Non-pigmented ciliary epithelial cell (primary cell): ENCODE data around the gene STK38L.

ENCODE experiments used
- DNase-seq: peaks from one replicate; pipeline ENCODE4 v3.0.0-alpha.2; 2010; ENCODE audit warnings: low read depth

The STK38L gene

DNA sequence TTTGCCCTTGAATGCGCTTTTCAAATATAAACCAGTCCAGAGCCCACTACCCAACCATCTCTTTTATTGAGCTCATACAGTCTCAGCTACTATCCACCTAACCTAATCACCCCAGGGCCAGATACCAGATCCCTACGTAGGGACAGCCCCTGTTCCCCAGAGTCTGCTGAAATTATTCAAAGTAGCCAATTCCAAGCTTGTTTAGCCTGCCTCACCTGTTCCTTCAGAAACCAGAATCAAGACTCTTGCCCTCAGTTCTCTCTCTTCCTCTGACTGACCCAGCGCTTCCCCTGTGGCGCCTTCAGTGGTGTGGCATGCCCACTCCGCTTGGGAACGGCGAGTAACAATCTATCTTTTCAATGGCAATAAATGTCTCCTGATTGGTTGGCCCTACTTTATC lies 107.4 kb downstream of the STK38L start:
- no peak for DNase-seq

DNA sequence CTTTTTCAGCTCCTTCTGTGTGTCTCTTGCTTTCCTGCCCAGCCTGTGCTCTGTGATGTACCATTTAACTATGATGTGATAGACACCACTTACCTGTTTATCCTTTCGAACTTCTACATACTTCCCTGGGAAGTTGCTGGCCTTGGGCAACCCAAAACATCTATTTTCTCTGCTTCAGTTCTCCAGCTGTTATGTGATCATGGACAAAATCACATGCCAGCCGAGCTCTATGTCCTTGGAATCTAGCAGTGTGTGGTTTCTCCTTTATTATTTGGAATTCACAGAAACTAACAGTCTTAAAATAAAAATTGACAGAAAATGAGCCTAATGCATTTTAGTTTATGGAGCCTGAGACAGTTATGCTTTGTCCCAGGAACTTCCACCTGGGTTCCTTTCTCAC lies 111.4 kb downstream of the STK38L start:
- no peak for DNase-seq

DNA sequence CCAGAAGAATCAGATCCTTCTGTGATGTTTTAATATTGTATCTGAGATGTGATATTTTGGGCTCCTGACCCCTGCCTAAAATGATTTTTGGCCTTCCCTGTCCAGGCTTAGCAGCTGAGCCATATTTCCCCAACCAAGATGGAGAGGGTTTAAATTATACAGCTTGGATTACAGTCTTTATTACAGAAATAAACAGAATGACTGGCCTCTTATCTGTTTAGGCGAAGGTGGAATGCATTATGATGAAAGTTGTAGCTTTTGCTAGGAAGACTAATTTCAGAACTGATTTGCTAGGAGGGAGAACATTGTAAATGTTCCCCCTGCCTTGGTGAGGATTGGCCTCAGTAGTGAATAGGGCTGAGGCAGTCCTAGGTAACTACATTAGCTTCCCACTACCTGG lies 111.9 kb downstream of the STK38L start:
- no peak for DNase-seq

DNA sequence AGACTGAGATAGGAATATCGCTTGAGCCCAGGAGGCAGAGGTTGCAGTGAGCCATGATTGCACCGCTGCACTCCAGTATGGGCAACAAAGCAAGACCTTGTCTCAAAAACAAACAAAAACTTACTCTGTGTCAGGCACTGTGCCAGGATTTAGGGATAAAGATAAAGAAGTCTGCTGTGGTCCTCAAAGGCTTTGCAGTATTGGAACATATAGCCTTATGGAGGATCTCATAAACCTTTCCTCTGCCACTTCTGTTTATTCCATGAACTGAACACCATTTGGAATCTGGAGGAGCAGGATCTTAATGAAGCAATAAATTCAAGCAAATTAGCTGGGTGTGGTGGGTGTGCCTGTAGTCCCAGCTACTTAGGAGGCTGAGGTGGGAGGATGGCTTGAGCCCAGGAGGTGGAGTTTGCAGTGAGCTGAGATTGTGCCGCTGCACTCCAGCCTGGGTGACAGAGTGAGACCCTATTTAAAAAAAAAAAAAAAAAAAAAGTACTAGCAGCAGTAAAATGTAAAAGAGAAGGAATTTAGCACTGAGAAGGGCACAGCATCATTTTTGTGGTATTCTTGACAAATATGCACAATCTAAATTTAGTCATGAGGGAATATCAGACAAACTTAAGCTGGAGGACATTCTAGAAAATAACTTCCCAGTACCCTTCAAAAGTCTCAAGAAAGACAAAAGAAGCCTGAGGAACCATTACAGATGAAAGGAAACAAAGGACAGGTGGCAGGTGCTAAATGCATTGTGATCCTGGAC lies 115.7 kb downstream of the STK38L start:
- no peak for DNase-seq

DNA sequence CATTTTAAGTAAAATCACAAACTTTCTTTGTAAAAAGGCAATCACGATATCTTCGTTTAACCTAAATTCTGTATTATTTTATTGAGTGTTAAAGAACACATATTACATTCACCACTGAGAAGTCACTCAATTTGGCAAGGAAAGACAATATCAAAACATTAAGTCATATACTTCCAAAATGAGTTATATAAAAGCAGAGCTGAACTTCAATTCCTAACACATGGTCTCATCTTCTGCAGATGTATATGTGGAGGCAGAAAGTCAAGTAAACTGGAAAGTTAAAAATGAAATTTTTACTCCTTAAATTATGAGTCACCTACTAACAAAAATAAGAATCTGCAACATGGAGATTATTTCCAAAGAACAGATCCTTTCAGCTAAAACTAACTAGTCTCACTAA lies 117.3 kb downstream of the STK38L start:
- DNase-seq = no peak

DNA sequence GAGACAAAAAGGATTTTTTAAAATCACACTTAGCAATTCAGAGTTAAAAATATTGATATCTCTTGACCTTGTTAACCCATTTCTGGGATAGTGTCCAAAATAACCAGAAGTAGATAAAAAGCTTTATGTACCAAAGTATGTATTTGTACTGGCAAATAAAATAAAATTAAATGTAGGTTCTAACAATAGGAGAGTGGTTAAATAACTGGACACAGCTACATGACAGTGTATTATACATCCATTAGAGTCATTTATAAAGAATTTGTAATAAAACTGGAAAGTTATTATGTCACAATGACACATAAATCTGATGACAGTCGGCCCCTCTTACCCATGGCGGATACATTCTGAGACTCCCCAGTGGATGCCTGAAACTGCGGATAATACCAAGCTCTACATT lies 122.5 kb downstream of the STK38L start:
- DNase-seq = no peak

DNA sequence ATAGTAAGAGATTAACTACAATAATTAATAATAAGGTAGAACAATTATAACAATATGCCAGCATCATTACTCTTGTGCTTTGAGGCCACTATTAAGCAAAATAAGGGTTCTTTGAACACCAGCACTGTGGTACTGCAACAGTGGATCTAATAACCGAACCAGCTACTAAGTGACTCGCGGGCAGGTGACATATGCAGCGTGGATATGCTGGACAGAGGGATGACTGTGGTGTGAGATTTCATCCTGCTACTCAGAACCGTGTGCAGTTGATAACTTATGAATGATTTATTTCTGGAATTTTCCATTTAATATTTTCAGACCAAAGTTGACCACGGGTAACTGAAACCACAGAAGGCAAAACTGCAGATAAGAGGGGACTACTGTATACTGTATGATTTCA lies 123.0 kb downstream of the STK38L start:
- DNase-seq = no peak
